ENCODE data around the gene LAMC1.

LAMC1 gene

DNA sequence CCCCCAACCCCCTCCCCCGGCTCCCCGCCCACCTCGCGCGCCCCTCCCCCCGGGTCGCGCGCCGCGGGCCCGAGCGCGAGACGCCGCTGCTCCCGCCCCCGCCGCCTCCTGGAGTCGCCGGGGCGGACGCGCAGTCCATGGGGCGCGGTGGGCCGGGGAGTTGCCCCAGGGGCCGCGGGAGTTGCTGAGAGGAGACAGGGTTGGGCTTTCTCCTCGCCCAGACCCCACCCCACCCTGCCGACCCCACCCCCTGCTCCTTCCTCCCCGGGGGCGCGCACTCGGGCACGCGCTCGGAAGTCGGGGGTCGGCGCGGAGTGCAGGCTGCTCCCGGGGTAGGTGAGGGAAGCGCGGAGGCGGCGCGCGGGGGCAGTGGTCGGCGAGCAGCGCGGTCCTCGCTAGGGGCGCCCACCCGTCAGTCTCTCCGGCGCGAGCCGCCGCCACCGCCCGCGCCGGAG, at the start of gene LAMC1:
Gene LAMC1 (plus strand): TSS at position 275 of the 455 bp plus-strand sequence. CDS start 297 bp downstream, outside the sequence.
- no peak for DNase-seq

DNA sequence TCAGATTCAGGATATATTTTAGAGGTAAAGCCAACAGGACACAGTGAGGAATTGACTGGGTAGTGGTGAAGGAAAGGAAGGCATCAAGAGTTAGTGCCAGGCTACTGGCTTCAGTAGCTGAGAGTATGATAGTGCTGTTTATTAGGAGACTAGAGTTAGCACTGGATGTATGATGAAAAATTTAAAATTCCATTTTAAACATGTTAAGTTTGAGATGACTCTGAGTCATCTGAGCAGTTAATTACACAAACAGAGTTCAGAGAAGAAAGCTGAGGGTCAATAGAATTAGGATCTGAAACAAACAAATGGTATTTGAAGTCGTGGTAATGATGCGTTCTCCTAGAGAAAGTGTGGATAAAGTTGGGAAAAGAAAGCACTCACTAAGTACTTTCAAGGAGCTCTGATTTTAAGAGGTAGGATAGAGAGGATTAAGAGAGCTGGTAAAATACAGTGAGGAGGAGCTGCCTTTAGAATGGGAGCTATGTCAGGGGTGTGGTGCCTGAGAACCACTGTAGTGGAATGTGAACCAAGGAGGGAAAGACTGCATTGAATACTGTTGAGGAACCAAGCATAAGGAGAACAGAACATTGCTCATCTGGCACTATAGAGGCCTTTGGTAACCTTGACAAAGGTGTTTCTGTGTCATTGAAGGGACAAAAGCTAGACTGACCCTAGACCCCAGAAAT, 48.6 kb upstream of the LAMC1 start:
- no peak for DNase-seq

DNA sequence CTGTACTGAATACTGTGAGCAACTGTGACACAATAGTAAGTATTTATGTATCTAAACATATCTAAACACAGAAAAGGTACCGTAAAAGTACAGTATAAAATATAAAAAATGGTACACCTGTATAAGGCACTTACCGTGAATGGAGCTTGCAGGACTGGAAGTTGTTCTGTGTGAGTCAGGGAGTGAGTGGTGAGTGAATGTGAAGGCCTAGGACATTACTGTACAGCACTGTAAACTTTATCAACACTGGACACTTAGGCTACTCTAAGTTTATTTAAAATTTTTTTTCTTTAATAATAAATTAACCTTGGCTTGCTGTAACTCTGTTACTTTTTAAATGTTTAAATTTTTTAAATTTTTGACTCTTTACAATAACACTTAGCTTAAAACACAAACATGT, 45.7 kb upstream of the LAMC1 start:
- no peak for DNase-seq

DNA sequence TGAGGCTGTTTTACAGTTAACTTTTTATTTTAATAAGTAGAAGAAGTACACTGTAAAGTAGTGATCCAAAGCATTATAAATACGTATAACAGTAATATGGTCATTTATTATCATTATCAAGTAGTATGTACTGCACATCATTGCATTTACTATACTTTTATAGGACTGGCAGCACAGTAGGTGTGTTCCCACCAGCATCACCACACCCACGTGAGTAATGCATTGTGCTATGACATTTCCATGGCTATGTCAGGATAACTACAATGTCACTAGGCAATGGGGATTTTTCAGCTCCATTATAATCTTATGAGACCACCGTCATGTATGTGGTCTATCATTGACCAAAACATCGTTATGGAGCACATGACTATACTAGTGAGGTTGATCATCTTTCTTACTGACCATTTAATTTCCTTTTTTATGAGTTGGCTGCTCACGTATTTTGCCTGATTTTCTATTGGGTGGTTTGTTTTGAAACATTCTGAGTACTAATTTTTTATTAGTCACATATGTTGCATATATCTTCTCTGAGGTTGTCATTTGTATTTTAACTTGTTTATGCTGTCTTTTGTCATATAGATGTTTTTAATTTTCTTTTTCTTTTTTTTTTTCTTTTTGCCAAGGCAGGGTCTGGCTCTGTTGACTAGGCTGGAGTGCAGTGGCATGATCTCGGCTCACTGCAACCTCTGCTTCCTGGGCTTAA, 44.9 kb upstream of the LAMC1 start:
- DNase-seq: no peak

DNA sequence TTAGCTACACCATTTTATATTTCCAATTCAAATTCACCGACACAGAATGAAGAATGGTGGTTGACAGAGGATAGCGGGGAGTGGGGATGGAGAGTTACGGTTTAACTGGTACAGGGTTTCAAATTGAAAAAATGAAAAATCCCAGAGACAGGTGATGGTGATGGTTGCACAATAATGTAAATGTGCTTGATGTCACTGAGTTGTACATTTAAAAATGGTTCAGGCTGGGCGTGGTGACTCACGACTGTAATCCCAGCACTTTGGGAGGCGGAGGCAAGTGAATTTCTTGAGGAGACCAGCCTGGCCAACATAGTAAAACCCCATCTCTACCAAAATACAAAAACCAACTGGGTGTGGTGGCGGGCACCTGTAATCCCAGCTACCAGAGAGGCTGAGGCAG, 39.1 kb upstream of the LAMC1 start:
- DNase-seq: no peak

DNA sequence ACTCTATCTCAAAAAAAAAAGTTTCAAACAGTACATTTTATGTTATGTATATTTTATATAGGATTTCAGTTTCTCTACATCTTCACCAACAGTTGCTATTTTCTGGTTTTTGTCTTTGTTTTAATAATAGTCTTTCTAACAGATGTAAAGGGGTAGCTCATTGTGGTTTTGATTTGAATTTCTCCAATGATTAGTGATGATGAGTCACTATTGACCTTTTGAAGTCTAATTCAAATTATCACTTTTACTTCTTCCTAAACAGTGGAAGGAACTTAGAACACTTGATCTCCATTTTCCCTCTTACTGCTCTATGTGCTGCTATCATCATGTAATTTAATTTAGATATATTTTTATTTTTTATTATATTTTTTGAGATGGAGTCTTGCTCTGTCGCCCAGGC, 38.6 kb upstream of the LAMC1 start:
- no peak for DNase-seq

DNA sequence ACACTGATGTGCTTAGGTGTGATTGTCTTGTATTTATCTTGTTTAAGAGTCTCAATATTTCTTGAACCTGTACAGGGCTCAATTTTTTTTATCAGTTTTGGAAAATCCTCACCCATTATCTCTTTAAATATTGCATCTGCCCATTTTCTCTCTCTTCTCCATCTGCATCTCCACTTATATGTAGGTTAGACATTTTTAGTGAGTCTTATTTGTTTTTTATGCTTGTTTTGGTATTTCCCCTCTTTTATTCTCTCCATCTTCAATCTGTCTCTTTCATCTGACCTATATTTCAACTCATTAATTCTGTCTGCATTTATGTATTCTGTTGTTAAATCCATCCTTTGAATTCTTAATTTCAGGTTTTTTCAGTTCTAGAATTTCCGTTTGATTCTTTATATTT, 37.3 kb upstream of the LAMC1 start:
- DNase-seq: no peak

DNA sequence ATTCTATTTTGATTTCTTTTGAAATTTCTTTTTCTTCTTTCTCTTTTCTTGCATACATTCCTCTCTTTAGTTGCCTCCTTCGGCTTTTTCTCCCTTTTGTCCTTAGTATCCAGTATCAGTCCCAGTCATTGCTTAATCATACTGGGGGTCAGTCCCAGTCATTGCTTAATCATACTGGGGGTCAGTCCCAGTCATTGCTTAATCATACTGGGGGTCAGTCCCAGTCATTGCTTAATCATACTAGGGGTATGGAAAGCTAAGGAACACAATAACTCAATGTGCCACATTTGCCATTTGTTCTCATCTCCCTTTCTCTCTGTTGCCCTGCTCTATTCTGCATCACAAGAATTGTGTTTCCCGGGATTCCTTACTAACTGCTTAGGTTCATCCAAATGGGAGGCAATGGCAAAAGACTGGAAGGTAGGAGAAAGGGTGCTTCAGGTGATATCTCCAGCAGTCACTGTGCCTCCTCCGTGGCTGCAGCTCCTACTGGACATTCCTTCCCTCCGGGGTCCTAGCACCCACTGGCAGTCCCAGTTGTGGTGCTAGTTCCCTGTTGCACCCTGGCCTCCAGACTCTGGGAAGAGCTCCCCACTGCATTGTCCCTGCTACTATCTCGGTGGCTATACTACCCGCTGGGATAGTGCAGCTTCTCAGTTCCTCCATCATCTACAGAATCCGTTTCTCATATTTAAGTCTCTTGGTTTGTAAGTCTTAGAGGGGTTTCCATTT, 32.6 kb upstream of the LAMC1 start:
- DNase-seq: no peak

DNA sequence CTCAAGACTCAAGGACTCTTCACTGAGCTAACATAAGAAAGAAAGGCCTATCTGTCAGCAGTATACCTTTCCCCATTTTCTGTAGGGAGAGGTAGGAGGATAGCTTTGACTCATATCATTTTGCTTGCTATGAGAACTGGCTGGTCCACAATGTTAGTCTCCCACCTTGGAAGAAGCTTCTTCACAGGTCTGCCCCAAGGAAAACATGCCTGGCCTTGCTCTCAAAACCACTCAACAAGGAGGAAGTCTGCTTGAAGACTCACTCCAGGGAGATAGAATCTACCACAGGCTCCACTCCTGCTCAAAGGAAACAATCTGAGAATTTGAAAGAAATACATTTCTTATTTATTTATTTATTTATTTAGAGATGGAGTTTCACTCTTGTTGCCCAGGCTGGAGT, 29.5 kb upstream of the LAMC1 start:
- DNase-seq: no peak

DNA sequence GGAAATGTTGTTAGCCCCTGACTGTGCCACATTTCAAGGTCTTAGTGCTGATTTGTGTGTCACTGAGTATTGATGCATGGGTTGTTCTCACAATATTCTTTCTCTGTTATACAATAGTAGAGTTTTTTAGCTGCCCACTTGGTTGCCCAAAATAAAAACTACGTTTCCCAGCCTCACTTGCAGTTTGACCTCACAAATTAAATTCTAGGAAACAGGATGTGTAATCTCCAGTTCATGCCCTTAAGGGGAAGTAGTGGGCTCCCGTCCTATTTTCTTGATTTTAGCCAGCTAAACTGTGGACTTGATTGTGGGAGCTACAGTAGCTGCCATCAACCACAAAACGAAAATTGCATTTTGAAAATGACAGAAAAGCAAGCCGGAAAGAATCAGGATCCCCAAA, 27.3 kb upstream of the LAMC1 start:
- no peak for DNase-seq

DNA sequence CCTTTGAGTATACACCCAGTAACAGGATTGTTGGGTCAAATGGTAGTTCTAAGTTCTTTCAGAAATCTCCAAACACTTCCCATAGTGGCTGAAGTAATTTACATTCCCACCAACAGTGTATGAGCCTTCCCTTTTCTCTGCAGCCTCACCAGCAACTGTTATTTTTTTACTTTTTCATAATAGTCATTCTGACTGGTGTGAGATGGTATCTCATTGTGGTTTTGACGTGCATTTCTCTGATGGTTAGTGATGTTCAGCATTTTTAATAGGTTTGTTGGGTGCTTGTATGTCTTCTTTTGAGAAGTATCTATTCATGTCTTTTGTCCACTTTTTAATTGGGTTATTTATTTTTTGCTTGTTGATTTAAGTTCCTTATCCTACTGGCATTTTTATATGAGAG, 26.4 kb upstream of the LAMC1 start:
- no peak for DNase-seq

DNA sequence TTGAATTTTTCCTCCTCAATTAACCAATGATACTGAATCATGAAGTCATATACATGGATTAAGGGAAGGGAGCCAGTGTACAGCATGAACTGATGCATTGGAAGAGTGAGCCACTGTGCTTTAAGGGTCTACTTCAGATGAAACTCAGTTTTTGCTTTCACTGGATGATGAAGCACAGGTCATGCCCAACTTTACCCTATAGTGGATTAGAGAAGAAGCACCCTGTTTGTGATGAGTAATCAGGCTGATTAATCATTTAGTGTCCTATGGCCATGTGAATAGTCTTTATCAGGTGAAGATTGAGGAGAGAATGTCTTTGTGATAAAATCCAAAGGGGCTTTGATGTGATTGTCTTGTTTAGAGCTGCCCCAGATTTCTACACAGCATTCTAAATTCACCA, 24.7 kb upstream of the LAMC1 start:
- no peak for DNase-seq

DNA sequence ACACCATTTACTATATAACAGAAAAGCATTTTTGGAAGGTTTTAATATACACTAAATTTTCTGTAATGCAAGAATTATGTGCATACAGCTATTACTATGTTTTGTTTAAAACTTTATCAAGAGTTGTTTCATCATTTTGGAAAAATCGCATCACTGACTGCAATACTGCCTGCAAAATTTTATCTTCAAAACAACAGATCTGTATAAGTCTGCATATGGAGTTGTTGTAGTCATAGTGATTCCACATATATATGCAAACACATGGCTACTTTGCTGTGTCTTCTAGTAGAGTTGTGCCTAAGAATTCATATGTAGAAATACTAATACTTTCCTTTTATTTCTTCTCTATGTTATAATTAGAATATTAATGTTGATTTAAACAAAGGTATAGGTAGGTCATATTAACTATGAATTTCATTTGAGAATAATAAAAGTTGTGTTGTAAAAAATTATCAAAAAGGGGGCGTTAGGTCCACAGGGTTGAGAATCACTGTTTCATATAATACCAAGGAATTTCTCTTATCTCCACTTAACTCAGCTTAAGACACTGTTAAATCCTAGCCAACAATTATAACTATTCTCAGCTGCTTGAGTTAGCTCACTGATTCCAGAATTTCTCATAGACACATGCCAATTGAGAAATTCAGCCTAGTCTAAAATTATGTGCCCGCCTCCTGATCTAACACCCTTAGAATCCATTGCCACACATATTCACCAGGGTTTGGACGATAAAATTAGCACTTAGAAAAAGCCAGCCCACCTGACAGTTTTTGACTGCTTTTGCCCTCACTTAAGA, 22.9 kb upstream of the LAMC1 start:
- DNase-seq: no peak

DNA sequence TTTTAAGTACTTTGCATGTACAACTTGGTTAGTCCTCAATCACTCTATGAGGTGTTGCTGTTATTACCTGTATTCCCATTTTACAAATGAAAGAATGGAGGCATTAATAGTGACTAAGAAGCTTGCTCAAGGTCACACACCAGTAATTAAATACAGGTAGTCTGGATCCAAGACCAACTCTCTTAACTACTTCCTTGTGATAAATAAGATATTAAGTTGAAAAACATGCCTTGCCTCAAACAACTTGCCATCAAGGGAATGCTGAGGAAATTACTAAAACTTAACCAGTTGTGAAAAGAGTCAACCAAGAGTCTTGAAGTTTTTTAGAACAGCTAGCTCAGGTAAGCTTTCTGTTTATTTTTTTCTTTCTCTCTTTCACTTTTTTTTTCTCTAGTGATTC, 21.0 kb upstream of the LAMC1 start:
- no peak for DNase-seq

DNA sequence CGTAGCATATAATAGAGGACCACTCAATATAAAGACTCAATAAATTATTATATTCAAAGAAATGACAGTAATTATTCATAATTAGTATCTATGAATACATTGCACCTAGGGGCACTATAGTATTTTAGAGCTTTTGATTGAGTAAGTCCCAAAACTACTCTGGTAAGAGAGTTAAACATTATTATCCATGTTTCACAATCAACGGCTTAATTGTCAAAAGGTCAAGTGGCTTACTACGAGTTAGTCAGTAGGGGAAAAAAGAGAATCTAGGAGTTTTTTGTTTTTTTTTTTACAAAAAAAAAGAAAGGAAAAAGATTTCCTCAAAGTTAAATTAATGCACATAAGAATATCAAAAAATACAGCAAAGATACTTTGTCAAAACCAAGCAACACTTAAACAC, 20.4 kb upstream of the LAMC1 start:
- no peak for DNase-seq

DNA sequence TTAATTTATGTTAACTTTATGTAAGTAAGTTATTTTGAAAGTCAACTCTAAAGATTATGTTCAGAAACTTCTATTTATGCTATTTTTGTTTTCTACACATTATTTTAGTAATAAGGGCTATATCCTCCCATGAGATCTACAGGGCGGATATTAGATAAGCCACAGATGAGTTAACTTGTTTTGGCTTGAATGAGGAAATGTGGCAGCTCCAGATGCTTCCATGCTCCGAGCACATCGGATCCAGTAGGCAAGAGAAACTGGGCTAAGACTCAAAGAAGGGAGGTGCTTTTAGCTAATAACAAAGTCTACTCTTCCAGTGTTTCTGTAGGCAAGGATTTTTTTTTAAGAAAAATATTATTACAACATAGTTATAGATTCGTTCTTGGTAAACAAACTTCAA, 20.0 kb upstream of the LAMC1 start:
- no peak for DNase-seq

DNA sequence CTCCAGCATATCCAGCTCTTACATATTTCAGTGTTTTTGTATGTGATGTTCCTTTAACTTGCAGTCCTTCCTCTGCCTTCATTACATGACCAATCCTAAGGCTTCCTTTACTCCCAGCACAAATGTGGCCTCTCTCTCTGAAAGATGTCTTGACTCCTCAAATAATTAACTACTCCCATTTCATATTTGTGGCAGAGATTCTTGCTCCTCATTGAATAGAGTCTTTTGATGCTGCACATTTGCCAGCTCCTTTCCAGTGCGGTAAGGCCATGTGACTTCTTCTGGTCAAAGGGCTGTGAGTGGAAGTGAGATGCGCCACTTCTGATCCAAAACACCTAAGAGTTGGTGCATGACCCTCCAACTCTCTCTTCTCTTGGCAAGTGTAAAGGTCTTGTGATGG, 19.1 kb upstream of the LAMC1 start:
- DNase-seq: no peak

DNA sequence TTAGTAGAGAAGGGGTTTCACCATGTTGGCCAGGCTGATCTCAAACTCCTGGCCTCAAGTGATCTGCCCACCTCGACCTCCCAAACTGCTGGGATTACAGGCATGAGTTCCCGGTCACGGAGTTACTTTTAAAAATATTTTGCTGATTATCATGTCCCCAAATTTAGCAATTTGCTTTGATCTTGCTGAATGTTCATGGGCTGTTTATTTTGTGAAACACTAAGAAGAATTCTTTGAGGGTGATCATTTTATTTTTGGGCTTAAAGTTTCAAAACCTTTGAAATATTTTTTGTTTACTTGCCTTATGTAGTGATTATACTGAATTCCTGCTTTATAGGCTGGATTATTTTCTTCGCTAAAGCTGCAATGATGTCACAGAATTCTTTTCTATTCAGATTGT, 11.4 kb upstream of the LAMC1 start:
- DNase-seq: no peak

DNA sequence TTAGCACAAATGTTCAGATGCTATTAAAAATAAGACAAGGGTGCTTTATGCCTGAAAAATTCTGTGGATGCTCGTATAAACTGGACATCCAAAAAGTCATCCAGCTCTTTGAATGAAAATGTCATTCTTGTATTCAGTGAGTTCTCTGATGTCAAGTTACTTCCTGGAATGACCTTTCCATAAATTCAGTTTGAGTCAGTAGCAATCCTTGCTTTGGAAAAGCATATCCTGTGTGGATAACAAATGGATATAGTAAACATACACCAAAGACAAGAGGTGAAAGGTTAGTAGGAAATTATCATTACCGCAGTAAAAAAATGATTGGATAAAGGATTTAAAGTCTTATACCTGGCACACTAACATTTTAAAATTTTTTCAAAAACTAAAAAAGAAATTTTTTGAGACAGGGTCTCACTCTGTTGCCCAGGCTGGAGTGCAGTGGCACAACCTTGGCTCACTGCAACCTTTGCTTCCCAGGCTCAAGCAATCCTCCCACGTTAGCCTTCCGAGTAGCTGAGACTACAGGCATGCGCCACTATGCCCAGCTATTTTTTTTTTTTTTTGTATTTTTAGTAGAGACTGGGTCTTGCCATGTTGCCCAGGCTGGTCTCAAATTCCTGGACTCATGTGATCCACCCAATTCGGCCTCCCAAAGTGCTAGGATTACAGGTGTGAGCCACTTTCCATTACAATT, 10.8 kb upstream of the LAMC1 start:
- DNase-seq: no peak

DNA sequence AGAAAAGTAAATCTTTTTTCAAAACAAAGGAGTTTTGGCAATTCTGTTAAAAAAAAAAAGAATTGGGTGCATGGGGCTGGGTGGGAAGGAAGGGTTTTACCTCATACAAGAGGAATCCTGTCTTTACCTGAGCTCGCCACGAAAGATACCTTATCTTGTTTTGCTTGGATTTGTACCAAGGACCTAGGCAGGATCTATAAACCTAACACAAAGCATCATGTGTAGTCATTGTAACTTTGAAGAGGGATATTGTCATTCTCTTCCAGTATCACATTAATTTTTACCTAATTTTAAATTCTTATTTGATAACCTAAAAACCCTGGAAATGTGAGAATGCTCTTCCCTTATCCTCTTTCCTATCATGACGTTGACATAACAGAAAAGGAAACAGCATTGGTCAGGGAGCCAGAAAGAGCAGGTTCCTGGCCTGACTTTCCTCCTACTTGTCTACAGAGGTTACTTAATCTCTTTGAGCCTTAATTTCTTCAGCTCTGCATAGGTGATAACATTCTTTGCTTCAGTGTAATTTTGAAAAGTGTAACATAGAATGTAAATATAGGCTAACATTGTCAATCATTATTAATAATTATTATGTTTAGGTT, 4.0 kb upstream of the LAMC1 start:
- DNase-seq: no peak

DNA sequence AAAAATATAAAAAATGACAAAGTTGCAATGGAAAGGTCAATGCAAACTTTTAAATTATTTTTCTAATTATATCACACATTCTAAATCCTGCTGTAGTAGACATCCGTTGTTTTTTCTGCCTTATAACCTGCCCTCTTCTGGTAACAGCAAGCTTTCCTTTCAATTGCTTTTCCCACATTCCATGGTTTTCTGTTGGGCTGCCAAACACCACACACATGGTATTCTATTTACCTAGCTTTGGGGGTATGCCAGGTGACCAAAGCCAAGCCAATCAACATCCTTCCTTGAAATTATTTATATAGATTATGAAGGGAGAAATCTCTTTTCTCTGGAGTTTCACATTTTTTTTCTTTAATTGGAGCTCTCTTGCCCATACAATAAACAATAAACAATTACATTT, 3.4 kb upstream of the LAMC1 start:
- no peak for DNase-seq
